GM11168 (cell line): ENCODE results near the gene CLHC1.
"Not testable (repeated sequence)": the region's sequence is repeated elsewhere in the genome, so short reads cannot be mapped to it uniquely, and the experiment has no call there.

ENCODE experiments used
- in situ Hi-C: fragments of 300-500 bp; cut with MboI; formaldehyde crosslinking; loops from one replicate; pipeline ENCODE4 v1.12.0; 2022; ENCODE audit warnings: low sequenced_read_pairs; ENCODE audit not compliant: unreplicated experiment

The CLHC1 gene

DNA sequence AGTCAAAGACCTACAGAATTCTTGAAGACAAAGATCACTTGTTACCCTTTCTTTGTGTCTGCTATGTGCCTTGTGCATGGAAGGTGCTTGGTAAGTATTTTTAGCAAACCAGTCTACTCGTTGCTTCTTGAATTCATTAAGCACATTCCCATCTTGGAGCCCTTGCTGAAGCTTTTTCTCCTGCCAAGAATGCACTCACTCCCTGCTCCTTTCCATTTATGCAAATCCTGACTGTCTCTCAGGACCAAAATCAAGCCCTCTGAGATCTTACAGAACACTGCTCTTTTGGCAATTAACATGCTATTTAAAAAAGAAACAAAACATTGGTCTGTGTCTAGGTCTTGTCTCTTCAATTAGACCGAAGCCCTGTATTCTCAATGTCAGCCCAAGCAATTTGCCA, 75.8 kb downstream of the CLHC1 start:
- in situ Hi-C loops, result loop anchor here (25.0 kb wide), 1 partner anchor 394 kb away; no protein-coding TSS in a partner anchor

- in situ Hi-C loops, result loop anchor here (25.0 kb wide), 1 partner anchor 394 kb away; no protein-coding TSS in a partner anchor
Observed at GRCh38 chr2:55155764-55156281, 76.3 kb downstream of the CLHC1 start.

GRCh38 chr2:55155206-55155605, 76.9 kb downstream of the CLHC1 start:
- in situ Hi-C loops, result loop anchor here (25.0 kb wide), 1 partner anchor 393 kb away; no protein-coding TSS in a partner anchor

- in situ Hi-C loops, result loop anchor here (25.0 kb wide), 1 partner anchor 392 kb away; no protein-coding TSS in a partner anchor
Observed at GRCh38 chr2:55154525-55155030, 77.5 kb downstream of the CLHC1 start.

- in situ Hi-C loops, result loop anchor here (25.0 kb wide), 1 partner anchor 391 kb away; no protein-coding TSS in a partner anchor
Observed at GRCh38 chr2:55153584-55154299, 78.4 kb downstream of the CLHC1 start.

- in situ Hi-C loops, result loop anchor here (25.0 kb wide), 1 partner anchor 390 kb away; no protein-coding TSS in a partner anchor
Observed at GRCh38 chr2:55152475-55153412, 79.3 kb downstream of the CLHC1 start.

DNA sequence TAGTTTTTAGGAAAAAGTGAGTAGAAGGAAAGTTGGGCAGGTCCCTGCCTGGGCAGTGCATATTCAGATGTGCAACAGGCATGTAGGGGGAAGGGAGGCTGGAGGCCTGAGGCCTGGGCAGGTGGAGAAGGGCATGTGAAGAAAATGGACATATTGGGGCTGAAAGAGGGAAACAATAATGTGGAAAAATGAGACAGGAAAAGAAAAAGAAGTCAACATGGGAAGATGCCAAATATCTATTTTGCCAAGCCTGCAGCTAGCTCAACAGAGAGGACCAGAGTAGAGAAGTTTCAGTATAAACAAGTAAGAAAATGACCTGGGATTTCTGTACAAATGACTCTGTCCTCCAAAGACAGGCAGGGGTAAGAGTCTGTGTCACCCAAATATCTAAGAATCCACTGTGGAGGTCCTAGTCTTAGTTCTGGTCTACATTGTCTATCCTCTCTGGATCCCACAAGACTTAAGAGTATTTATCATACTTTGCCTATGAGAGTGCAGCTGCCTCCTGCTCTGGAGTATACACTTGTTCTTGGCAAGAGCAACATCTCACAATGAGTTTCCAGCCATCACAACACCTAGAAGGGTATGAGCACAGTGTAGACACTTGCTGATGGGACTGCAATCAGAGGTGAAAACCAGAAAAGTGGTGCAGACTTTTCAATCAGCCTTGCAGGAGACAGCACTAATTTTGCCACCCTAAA, 80.2 kb downstream of the CLHC1 start:
- in situ Hi-C loops, result loop anchor here (25.0 kb wide), 1 partner anchor 390 kb away; no protein-coding TSS in a partner anchor

DNA sequence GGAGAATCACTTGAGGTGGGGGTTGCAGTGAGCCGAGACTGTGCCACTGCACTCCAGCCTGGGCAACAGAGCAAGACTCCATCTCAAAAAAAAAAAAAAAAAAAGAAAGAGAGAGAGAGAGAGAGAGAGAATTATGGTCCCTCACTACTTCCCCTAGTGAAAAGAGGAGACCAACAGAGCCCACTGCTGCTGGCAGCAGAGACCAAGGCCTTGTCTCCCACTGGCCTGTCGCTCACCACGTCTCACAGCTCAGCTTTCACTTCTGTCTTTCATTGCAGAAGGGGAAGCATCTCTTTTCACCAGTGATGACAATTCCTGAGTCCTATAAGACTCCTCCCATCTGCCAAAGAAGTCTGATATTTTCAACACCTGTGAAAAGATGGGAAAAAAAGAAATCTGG, 81.3 kb downstream of the CLHC1 start:
- in situ Hi-C loops, result loop anchor here (25.0 kb wide), 1 partner anchor 389 kb away; no protein-coding TSS in a partner anchor

GRCh38 chr2:55148269-55148668, 83.8 kb downstream of the CLHC1 start:
- in situ Hi-C loops, result no loop called here

- in situ Hi-C loops, result no loop called here
Observed at GRCh38 chr2:55147531-55147930, 84.6 kb downstream of the CLHC1 start.

- in situ Hi-C loops, result no loop called here
Observed at GRCh38 chr2:55147041-55147440, 85.1 kb downstream of the CLHC1 start.

- in situ Hi-C loops, result no loop called here
Observed at GRCh38 chr2:55146263-55146662, 85.8 kb downstream of the CLHC1 start.

DNA sequence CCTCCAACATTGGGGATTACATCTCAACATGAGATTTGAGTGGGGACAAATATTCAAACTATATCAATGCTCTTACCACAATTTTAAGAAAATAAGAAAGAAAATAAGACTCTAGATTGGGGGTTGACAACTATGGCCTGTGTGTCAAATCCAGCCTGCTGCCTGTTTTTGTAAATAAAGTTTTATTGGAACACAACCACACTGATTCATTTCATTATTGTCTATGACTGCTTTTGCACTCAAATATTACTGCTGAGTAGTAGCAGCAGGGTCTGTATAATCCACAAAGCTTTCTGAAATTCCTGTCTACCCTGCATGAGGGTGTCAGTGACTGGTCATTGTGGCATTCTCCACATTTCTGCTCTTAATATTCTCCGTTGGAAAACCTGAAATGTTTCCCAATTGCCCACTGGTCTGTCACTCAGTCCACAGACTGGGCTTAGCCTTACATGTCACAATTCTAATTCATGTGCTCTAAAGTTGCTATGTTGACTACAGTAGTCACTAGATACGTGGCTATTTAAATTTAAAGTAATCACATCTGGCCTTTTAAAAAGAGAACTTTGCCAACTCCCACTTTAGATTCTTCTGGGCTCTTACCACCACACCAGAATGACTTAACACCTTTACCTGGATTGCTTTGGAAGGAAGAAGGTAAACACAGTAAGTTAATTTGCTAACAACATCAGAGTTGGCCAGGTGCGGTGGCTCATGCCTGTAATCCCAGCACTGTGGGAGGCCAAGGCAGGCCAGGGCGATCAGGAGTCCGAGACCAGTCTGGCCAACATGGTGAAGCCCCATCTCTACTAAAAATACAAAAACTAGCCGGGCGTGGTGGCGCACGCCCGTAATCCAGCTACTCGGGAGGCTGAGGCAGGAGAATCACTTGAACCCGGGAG, 86.9 kb downstream of the CLHC1 start:
- in situ Hi-C loops, result no loop called here

- in situ Hi-C loops, result not testable (repeated sequence)
Observed at GRCh38 chr2:55143706-55144105, 88.4 kb downstream of the CLHC1 start.

DNA sequence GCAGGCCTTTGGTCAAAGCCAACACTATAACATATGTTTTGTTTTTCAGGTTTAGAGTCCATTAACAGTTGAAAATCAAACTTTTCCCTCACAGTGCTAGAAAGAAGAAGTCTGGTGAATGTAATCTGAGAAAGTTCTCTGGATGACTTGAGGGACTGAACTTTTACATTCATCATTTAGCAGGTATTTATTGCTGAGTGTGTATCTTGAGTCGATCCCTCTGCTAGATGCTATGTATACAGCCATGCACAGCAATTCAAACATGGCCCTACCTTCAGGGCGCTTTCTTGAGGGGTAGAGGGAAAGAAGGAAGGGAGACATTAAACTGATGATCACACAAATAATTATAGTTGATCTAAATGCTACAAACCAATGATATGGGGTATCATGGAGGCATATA, 89.6 kb downstream of the CLHC1 start:
- in situ Hi-C loops, result no loop called here

GRCh38 chr2:55141572-55142413, 90.3 kb downstream of the CLHC1 start:
- in situ Hi-C loops, result no loop called here

DNA sequence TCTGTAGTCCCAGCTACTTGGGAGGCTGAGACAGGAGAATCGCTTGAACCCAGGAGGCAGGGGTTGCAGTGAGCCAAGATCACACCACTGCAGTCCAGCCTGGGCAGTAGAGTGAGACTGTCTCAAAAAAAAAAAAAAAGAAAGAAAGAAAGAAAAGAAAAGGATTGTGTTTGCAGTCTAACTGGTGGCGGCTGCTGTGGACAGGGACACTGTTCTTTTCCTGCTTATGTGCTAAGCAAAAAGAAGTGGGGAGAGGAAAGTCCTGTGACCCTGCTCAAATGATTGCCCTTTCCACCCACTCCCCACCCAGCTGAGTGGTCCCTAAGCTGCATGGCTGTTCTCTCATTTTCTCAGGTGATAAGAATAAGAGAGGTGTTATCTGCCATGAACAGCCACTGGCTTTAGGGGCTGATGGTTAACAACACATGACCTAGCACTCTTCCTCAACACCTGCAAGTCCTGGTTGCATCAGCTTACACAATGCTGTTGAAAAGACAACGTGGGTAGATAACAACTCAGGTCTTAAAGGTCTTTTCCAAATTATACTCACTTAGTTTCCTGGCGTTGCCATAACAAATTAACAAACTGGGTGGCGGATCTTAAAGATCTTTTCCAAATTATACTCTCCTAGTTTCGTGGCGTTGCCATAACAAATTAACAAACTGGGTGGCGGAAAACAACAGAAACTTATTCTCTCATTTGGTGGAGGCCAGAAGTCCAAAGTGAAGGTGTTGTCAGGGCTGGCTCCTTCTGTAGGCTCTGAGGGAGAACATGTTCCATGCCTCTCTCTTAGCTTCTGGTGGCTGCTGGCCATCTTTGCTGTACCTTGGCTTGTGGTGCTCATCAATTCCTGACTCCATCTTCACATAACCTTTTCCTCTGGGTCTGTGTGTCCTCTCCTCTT, 91.5 kb downstream of the CLHC1 start:
- in situ Hi-C loops, result no loop called here
